Measurements from ENCODE around the gene HLA-C.
"Not testable (repeated sequence)": the region's sequence is repeated elsewhere in the genome, so short reads cannot be mapped to it uniquely, and the experiment has no call there.

Gene HLA-C

DNA sequence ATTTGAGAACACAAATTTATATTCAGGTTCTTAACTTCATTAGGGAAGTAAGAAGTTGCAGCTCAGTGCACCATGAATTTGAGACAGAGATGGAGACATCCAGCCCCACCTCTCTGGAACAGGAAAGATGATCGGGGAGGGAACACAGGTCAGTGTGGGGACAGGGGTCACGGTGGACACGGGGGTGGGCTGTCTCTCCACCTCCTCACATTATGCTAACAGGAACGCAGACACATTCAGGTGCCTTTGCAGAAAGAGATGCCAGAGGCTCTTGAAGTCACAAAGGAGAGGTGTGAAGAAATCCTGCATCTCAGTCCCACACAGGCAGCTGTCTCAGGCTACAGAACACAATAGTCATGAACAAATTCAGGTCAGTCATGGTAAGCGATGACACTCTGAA is 3.1 kb downstream of the HLA-C start:
- no peak for DNase-seq

DNA sequence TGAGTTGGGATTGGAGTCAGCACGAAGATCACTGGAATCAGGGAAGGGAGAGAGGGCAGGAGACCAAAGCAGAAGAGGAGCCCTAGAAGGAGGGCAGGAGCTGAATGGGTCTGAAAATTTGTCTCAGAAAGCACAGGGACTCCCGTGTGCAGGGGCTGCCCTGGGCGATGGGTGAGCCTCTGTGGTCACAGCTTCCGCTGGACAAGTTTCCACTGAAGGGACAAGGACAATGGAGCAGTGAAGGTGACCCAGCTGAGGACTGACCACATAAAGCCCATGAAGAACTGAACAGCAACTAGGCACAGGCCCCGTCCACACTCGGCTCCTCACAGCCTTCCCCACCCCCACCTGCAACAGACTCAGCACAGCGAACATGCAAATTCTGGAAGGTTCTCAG is 3.5 kb downstream of the HLA-C start:
- no peak for DNase-seq

DNA sequence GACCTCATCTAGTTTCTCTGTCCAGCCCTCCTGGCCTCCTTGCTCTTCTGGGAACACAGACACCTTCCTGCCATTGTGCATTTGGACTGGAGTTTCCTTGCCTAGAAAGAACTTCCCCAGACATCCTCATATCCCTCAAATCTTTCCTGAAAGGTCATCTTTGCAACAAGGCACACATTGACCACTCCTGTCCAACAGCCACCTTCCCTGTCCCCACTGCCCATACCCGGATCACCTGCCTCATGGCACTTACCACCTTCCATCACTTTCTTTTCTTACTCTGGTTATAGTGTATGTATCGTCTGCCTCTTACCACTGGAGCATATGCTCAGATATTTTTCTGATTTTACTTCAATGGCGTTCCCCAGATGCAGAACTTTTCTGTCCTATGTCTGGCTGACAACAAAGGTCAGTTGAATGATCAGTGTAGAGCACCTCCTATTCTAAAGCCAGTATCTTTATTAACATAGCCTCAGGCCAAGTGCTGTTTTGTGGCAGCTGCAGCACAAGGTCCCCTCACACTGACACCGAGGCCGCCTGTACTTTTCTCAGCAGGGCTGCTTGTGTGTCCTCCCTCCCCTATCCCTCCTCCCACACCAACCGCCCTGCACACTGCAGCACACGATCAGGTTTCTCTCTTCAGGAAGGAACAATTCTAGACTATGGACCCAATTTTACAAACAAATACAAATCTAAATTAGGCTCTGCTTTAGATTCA is 4.1 kb downstream of the HLA-C start:
- no peak for DNase-seq

- DNase-seq = no peak
Observed at GRCh38 chr6:31266567-31267360, 5.1 kb downstream of the HLA-C start.

- no peak for DNase-seq
Observed at GRCh38 chr6:31265926-31266325, 6.0 kb downstream of the HLA-C start.

DNA sequence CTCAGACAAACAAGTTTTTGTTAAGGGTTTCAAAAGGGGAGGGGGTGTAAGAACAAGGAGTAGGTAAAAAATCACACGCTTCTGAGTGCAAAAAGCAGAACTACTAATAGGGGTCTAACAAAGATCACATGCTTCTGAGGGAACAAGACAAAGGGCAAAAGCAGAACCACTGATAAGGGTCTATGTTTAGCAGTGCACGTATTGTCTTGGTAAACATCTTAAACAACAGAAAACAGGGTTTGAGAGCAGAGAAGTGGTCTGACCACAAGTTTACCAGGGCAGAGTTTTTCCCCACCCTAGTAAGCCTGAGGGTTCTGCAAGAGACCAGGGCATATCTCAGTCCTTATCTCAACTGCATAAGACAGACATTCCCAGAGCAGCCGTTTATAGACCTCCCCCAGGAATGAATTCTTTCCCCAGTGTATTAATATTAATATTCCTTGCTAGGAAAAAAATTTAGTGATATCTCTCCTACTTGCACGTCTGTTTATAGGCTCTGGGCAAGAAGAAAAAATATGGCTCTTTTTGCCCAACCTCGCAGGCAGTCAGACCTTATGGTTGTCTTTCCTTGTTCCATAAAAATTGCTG is 8.5 kb downstream of the HLA-C start:
- DNase-seq = not testable (repeated sequence)

GRCh38 chr6:31259995-31260394 is 11.9 kb downstream of the HLA-C start:
- DNase-seq = not testable (repeated sequence)

DNA sequence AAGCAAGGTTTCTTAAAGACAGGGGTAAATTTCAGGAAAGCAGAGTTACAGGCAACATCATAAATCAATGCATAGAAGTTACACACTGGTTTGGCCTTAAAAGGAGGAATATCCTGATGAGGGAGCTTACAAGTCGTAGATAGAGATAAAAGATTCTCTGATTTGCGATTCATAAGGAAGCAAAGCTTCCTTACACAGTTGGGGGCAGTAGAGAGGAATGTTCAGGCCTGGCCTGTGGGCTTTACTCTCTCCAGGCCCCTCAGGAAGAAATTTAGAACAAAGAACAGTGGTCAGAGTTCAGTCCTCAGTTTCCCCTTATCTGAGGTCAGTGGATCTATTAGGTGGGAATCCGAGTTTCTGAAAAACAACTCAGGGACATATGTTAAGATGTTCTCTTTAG is 19.3 kb downstream of the HLA-C start:
- DNase-seq = no peak

GRCh38 chr6:31251261-31251660 is 20.6 kb downstream of the HLA-C start:
- DNase-seq = no peak

- no peak for DNase-seq
Observed at GRCh38 chr6:31249184-31249583, 22.7 kb downstream of the HLA-C start.

- DNase-seq = no peak
Observed at GRCh38 chr6:31247813-31248212, 24.1 kb downstream of the HLA-C start.

DNA sequence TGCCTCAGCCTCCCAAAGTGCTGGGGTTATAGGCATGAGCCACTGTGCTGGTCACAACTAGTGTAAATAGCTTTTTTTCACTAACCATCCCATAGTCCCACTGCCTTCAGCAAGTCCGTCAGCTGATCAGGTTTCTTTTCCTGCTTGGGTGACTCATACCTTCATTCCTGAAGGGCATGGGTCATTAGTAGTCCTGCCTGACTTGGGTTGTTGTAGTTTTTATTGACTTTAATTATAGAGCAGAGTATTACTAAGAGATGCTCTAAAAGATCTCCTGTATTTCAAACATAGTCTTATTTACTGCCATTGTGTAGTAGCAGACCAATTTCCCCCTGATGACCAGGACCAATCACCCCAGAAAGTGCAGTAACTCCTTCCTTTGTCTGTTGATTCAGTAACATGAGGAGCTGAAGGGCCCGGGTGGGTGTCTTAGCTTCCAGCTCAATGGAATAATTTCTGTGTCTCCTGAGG is 25.8 kb downstream of the HLA-C start:
- no peak for DNase-seq

DNA sequence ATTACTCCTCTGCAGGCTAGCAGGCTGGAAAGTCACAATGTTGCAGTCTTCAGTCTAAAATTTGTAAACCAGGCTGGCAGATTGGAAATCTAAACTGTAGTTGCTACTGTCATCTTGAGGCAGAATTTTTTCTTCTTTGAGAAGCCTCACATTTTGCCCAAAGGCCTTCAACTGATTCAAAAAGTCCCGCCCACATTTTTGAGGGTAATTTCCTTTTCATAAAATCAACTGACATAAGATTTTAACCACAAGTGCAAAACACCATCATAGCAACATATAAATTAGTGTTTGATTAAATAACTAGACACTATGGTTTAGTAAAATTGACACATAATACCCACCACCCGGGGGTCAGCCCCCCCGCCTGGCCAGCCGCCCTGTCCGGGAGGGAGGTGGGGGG is 28.4 kb downstream of the HLA-C start:
- DNase-seq = no peak

DNA sequence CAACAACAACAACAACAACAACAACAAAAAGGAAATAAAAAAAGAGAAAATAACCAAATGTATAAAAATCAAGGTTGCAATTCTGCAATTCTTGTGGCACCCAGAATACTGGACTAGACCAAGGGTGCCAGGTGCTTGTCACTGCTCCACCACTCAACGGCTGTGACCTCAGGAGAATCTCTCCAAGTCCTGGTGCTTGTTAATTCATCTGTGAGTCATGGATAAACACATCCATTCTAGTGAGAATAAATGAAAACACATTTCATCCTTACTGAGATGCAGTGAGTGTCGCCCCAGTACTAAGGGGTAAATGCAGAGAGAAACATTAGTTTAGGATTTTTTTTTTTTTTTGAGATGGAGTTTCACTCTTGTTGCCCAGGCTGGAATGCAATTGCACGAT is 32.0 kb downstream of the HLA-C start:
- no peak for DNase-seq

GRCh38 chr6:31234101-31234500 is 37.8 kb downstream of the HLA-C start:
- DNase-seq = not testable (repeated sequence)

DNA sequence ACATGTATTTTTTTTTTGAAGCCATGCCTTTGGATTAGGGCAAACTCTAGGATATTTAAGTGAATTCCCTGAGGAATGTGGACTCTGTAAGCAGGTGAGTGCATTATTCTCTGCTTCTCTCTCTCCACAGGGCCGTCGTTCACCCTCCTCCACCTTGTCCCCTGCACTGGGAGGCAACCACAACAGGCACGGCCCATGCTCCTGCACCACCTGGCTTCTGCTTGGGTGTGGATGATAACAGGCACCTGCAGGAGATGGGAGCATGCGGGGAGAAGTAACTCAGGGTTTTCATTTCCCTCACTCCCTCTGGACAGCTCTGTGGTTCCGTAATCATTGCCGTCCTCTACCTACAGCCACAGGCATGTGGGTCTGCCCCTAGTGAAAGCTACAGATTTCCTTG is 43.4 kb downstream of the HLA-C start:
- no peak for DNase-seq

DNA sequence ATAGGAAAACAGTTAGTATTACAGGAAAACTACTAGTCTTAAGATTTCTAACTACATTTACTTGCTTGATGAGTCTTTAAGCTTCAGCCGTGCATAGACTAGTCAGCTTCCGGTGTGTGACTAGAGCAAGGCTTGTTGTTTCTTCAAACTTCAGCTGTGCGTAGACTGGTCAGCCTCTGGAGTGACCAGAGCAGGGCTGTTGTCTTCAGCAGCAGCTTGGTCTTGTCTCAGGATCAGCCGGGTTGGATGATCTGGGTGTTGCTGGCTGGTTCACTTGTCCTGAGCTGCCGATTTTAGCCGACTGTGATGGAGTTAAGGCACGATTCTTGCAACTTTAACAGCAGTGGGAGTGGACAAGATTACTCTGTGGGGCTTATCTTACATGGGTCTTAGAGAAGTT is 44.7 kb downstream of the HLA-C start:
- DNase-seq = no peak

DNA sequence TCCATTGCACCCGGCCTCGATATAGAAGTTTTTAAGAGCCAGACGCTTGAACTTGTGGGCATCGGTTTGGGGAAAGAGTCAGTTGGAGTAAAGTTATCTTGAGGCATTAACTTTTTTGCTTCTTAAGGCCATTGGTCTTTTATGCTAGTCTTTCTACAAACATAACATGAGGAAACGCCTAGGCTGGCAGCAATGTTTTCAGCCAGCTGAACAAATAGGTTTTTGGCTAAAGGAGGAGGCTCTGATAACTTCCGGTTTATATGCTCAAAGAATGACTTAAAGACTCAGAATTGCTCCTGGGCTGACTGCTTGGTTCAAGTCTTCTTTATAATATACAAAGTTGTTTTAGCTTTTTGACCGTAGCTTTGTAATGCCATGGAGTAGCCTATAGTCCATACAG is 46.2 kb downstream of the HLA-C start:
- DNase-seq = no peak

DNA sequence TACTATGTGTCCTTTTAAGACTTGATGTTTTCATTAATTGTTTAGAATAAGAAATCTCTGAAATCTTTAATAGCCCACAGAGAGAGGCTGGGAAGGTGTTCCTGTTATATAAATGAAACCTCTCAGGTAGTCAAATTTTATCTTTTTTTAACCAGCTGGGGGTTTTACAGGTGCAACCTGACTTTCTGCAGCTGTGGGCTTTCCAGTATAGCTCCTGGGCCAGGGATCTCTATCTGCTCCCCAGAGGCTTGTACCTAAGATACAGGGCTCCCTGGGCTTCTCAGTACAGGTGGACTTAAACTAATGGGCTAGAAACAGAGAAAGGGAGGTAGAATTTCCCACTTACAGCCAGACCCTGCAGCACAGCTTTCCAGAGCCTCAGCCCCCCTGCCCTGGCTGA is 49.4 kb downstream of the HLA-C start:
- DNase-seq = no peak

Data from NCI-H510A (cell line).